HepG2 (cell line): Measurements from ENCODE around the gene TTC39C. TPM values are rescaled to one million over a fixed set of nuclear protein-coding genes. Genes with fewer than 3 reads are reported as not detected.

ENCODE experiments used
- ATAC-seq: fragments of 200-7000 bp; cut with Tn5 transposase; 3 replicates; pipeline ENCODE4 v1.9.1; 2020; ENCODE audit warnings: mild to moderate bottlenecking, moderate library complexity
- BruUV-seq: library from RNA; stranded (reverse); fragments of 400-500 nt; replicated peaks from 2 replicates; lab custom pipeline; 2021; lab: Mats Ljungman, UMichigan
- CTCF ChIA-PET: fragments of 300-600 bp; formaldehyde crosslinking; extraction: SDS; loops from one replicate; lab custom pipeline; 2021; ENCODE audit warnings: low total read pairs, inconsistent platforms, low intra/inter-chr PET ratio; lab: Yijun Ruan, JAX
- POLR2A ChIA-PET: fragments of 350-600 bp; sonication (Branson Sonifier 250); formaldehyde crosslinking; loops from one replicate; lab custom pipeline; 2020; ENCODE audit warnings: antibody characterized with exemption, inconsistent platforms; lab: Yijun Ruan, JAX
- DNase-seq: peaks from one replicate; pipeline ENCODE4 v3.0.0-alpha.2; 2015; ENCODE audit warnings: low spot score
- FAIRE-seq: peaks from 3 replicates; lab custom pipeline; 2011; peaks lifted over from hg19 to GRCh38; lab: Jason Lieb, UNC
- H2AFZ ChIP-seq: one replicate; pipeline ENCODE4 v1.6.1; 2011; ENCODE audit warnings: low read length, inconsistent platforms
- H3K27ac ChIP-seq: fragments of 300-600 bp; 3 replicates; pipeline ENCODE4 v1.8.0; 2011; ENCODE audit warnings: mixed run types, mild to moderate bottlenecking, mixed read lengths, low read length, inconsistent platforms; ENCODE audit not compliant: insufficient read depth; ENCODE audit errors: extremely low read length
- H3K27me3 ChIP-seq, 2 experiments: fragments of 200-600 bp in 1 of 2; 2 replicates in 1 of 2; 3 replicates in 1 of 2; pipeline versions ENCODE4 v1.6.0 to v1.8.0; 2011; ENCODE audit warnings: low read length in 2 of 2, mild to moderate bottlenecking in 2 of 2, moderate library complexity in 2 of 2, inconsistent platforms in 1 of 2; ENCODE audit not compliant: insufficient read depth in 2 of 2, control insufficient read depth in 1 of 2
- H3K36me3 ChIP-seq, 2 experiments: fragments of 200-600 bp in 1 of 2; replicated peaks in 1 of 2; 2 replicates in 1 of 2; 3 replicates in 1 of 2; pipeline versions ENCODE4 v1.5.1 to v1.8.0; 2011; ENCODE audit warnings: low read length in 2 of 2, inconsistent platforms in 1 of 2; ENCODE audit not compliant: insufficient read depth in 2 of 2, control insufficient read depth in 1 of 2
- H3K4me1 ChIP-seq: 2 replicates; pipeline ENCODE4 v1.5.1; 2012; ENCODE audit warnings: low read length, inconsistent platforms; ENCODE audit not compliant: insufficient read depth
- H3K4me2 ChIP-seq: 2 replicates; pipeline ENCODE4 v1.6.0; 2011; ENCODE audit warnings: low read depth, low read length, inconsistent platforms
- H3K4me3 ChIP-seq, 3 experiments: fragments of 200-600 bp in 1 of 3; sonication (generic), shearing (Covaris generic) in 1 of 3; replicated peaks in 1 of 3; 2 replicates each; pipeline ENCODE4 v1.5.1; 2011 to 2016; ENCODE audit warnings: low read length in 3 of 3, inconsistent platforms in 2 of 3, low read depth in 2 of 3, mild to moderate bottlenecking in 2 of 3, control low read depth in 1 of 3, mixed read lengths in 1 of 3; ENCODE audit not compliant: insufficient read depth in 1 of 3
- H3K79me2 ChIP-seq: one replicate; pipeline ENCODE4 v1.6.1; 2011; ENCODE audit warnings: low read length, inconsistent platforms; ENCODE audit not compliant: insufficient read depth
- H3K9ac ChIP-seq: 2 replicates; pipeline ENCODE4 v1.6.0; 2011; ENCODE audit warnings: mild to moderate bottlenecking, low read depth, low read length, inconsistent platforms; ENCODE audit not compliant: insufficient read depth
- H3K9me3 ChIP-seq: 2 replicates; pipeline ENCODE4 v1.5.1; 2012; ENCODE audit warnings: mild to moderate bottlenecking, low read length
- H4K20me1 ChIP-seq: 2 replicates; pipeline ENCODE4 v1.6.0; 2011; ENCODE audit warnings: inconsistent platforms, mild to moderate bottlenecking, low read length, moderate library complexity; ENCODE audit not compliant: insufficient read depth
- ATF2 ChIP-seq: sonication (generic); formaldehyde crosslinking; IDR thresholded peaks from 2 replicates; pipeline ENCODE4 v1.4.0; 2020; ENCODE audit warnings: missing genetic modification reagents
- GTF3A ChIP-seq: sonication (generic); formaldehyde crosslinking; conservative IDR thresholded peaks from 2 replicates; pipeline ENCODE4 v1.4.0; 2020; ENCODE audit warnings: mild to moderate bottlenecking, missing genetic modification reagents
- KAT8 ChIP-seq: IDR thresholded peaks from 2 replicates; pipeline ENCODE4 v1.6.1; 2016; ENCODE audit warnings: missing genetic modification reagents, missing compliant biosample characterization
- MAF1 ChIP-seq: sonication (generic); formaldehyde crosslinking; IDR thresholded peaks from 2 replicates; pipeline ENCODE4 v1.5.0; 2020; ENCODE audit warnings: missing genetic modification reagents, borderline replicate concordance
- MATR3 ChIP-seq: sonication (generic); formaldehyde crosslinking; IDR thresholded peaks from 2 replicates; pipeline ENCODE4 v1.4.0; 2020; ENCODE audit warnings: missing genetic modification reagents
- MXI1 ChIP-seq: IDR thresholded peaks from 3 replicates; pipeline ENCODE4 v1.6.1; 2012; ENCODE audit warnings: low read depth, low read length, inconsistent platforms, borderline replicate concordance
- RFX1 ChIP-seq: fragments of 450-650 bp; IDR thresholded peaks from 2 replicates; pipeline ENCODE4 v1.6.1; 2017
- SP4 ChIP-seq: sonication (generic); formaldehyde crosslinking; IDR thresholded peaks from 2 replicates; pipeline ENCODE4 v1.8.1; 2023; ENCODE audit warnings: mild to moderate bottlenecking, missing genetic modification reagents
- TFDP2 ChIP-seq: sonication (generic); formaldehyde crosslinking; IDR thresholded peaks from 2 replicates; pipeline ENCODE4 v1.4.0; 2020; ENCODE audit warnings: missing genetic modification reagents
- WIZ ChIP-seq: sonication (generic); formaldehyde crosslinking; IDR thresholded peaks from 2 replicates; pipeline ENCODE4 v1.5.1; 2020; ENCODE audit warnings: mild to moderate bottlenecking, missing genetic modification reagents
- ZKSCAN8 ChIP-seq: IDR thresholded peaks from 2 replicates; pipeline ENCODE4 v1.6.1; 2016; ENCODE audit warnings: borderline replicate concordance, missing genetic modification reagents, missing compliant biosample characterization
- ZNF296 ChIP-seq: sonication (generic); formaldehyde crosslinking; conservative IDR thresholded peaks from 2 replicates; pipeline ENCODE4 v1.5.0; 2020; ENCODE audit warnings: mild to moderate bottlenecking, missing genetic modification reagents
- ZNF530 ChIP-seq: sonication (generic); formaldehyde crosslinking; IDR thresholded peaks from 2 replicates; pipeline ENCODE4 v1.5.0; 2020; ENCODE audit warnings: low read depth, mild to moderate bottlenecking, missing genetic modification reagents
- ZNF589 ChIP-seq: sonication (generic); formaldehyde crosslinking; conservative IDR thresholded peaks from 2 replicates; pipeline ENCODE4 v1.8.0; 2022; ENCODE audit warnings: mild to moderate bottlenecking, moderate library complexity, missing genetic modification reagents
- ZNF720 ChIP-seq: sonication (generic); formaldehyde crosslinking; IDR thresholded peaks from 2 replicates; pipeline ENCODE4 v1.4.0; 2020; ENCODE audit warnings: missing genetic modification reagents
- WGBS: methylation state at CpG from one replicate; pipeline ENCODE4 v1.1.6; 2017; ENCODE audit warnings: low lambda C conversion rate; 5-methylcytosine and 5-hydroxymethylcytosine counted together
- in situ Hi-C: cut with HindIII; loops from 2 replicates; pipeline ENCODE4 v1.10.0; 2017; ENCODE audit warnings: low pct_unique_long_range_greater_than_20kb; ENCODE audit not compliant: extremely low pct_ligation_motif_present
- intact Hi-C: fragments of 100-400 bp; cut with micrococcal nuclease; formaldehyde crosslinking; loops from one replicate; pipeline ENCODE4 v1.10.0; 2022; ENCODE audit not compliant: unreplicated experiment
- polyA plus RNA-seq, 8 experiments: library from polyadenylated mRNA; depleted of rRNA in 3 of 8; stranded (reverse) in 7 of 8; unstranded in 1 of 8; fragments of >200 nt; fragmentation: Illumina TruSeq in 4 of 8; extraction: Trizol in 4 of 8; gene quantifications; 2 replicates each; pipeline versions ENCODE4 v1.2.1 to v1.2.3, GENCODE V29; 2011 to 2016; ENCODE audit warnings: low read depth in 4 of 8, missing spikeins in 1 of 8, mixed read lengths in 1 of 8; ENCODE audit not compliant: insufficient read depth in 1 of 8
- total RNA-seq, 5 experiments: library from RNA; depleted of rRNA; stranded (reverse); fragments of >200 nt; fragmentation: Illumina TruSeq; extraction: Trizol; gene quantifications; 2 replicates each; pipeline ENCODE4 v1.2.3, GENCODE V29; 2016; ENCODE audit warnings: low read depth in 1 of 5

The TTC39C gene
- total and polyA plus RNA-seq, 2 of the 13 experiments (the other 11 are each of a cell fraction or from before 2014, with no cell fraction given): 19.1 to 25.9 TPM

- ChIA-PET CTCF (no interaction called here), POLR2A (no interaction called here)
- FAIRE-seq (no peak), DNase-seq (no peak), ATAC-seq (no peak)
- Histone ChIP-seq H3K4me1 (peaks cover 20% of the 10 kb centered on the region), H3K36me3 (no peaks in the 10 kb centered on the region), H3K4me3 (no peak overlapping the region), H4K20me1 (no peaks in the 10 kb centered on the region), H2AFZ (no peak overlapping the region), H3K27me3 (peaks cover 0 to 7% of the 10 kb centered on the region in 2 experiments; a peak in 2 of 5 replicates), H3K9ac (no peak overlapping the region), H3K27ac (no peak overlapping the region), H3K79me2 (no peaks in the 10 kb centered on the region), H3K4me2 (no peak overlapping the region), H3K9me3 (no peaks in the 10 kb centered on the region)
- BruUV-seq: no TSS peak
- intact Hi-C loops: loop anchor here (2.0 kb wide), 1 partner anchor 16 kb away; no protein-coding TSS in a partner anchor
- in situ Hi-C loops: no loop called here
- no peak for TF ChIP-seq GTF3A (CRISPR knock-in tag)
- no peak for TF ChIP-seq TFDP2 (CRISPR knock-in tag)
- TF ChIP-seq ATF2: no peak
- no peak for TF ChIP-seq ZNF589
- no peak for TF ChIP-seq SP4
- no peak for TF ChIP-seq MXI1
- TF ChIP-seq MAF1: no peak
- TF ChIP-seq WIZ (CRISPR knock-in tag): no peak
- TF ChIP-seq KAT8 (CRISPR knock-in tag): no peak
- no peak for TF ChIP-seq ZNF530 (CRISPR knock-in tag)
- no peak for TF ChIP-seq ZNF296 (CRISPR knock-in tag)
- no peak for TF ChIP-seq ZNF720
- no peak for TF ChIP-seq MATR3 (CRISPR knock-in tag)
- TF ChIP-seq RFX1: no peak
- no peak for TF ChIP-seq ZKSCAN8
- WGBS: 12% methylated on average over 3 of the region's 3 CpGs
Observed at GRCh38 chr18:23983112-23983511, 31.4 kb upstream of the TTC39C start.
